Measurements from ENCODE around the gene NSG1.

- TF ChIP-seq POLR2A (IDR thresholded peaks at IDR 0.05) (no peak), EP300 (IDR thresholded peaks at IDR 0.05) (no peak)
- TF ChIP-seq, protein P1, sequence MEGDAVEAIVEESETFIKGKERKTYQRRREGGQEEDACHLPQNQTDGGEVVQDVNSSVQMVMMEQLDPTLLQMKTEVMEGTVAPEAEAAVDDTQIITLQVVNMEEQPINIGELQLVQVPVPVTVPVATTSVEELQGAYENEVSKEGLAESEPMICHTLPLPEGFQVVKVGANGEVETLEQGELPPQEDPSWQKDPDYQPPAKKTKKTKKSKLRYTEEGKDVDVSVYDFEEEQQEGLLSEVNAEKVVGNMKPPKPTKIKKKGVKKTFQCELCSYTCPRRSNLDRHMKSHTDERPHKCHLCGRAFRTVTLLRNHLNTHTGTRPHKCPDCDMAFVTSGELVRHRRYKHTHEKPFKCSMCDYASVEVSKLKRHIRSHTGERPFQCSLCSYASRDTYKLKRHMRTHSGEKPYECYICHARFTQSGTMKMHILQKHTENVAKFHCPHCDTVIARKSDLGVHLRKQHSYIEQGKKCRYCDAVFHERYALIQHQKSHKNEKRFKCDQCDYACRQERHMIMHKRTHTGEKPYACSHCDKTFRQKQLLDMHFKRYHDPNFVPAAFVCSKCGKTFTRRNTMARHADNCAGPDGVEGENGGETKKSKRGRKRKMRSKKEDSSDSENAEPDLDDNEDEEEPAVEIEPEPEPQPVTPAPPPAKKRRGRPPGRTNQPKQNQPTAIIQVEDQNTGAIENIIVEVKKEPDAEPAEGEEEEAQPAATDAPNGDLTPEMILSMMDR (IDR thresholded peaks at IDR 0.05), result no peak
Observed at GRCh38 chr4:4368809-4369580, 17.9 kb upstream of the NSG1 start.
